HepG2 (cell line): ENCODE measurements around the gene TRMT10C. TPM values are rescaled to one million over a fixed set of nuclear protein-coding genes. Genes with fewer than 3 reads are reported as not detected.
A peak's percentile ranks its signal among the peaks of the same experiment; 100 is the strongest.
"Not testable (repeated sequence)": the region's sequence is repeated elsewhere in the genome, so short reads cannot be mapped to it uniquely, and the experiment has no call there.

Experiments used
- ATAC-seq: fragments of 200-7000 bp; cut with Tn5 transposase; 3 replicates; pipeline ENCODE4 v1.9.1; 2020; ENCODE audit warnings: mild to moderate bottlenecking, moderate library complexity
- BruUV-seq: library from RNA; stranded (reverse); fragments of 400-500 nt; replicated peaks from 2 replicates; lab custom pipeline; 2021; lab: Mats Ljungman, UMichigan
- CTCF ChIA-PET: fragments of 300-600 bp; formaldehyde crosslinking; extraction: SDS; loops from one replicate; lab custom pipeline; 2021; ENCODE audit warnings: low total read pairs, inconsistent platforms, low intra/inter-chr PET ratio; lab: Yijun Ruan, JAX
- POLR2A ChIA-PET: fragments of 350-600 bp; sonication (Branson Sonifier 250); formaldehyde crosslinking; loops from one replicate; lab custom pipeline; 2020; ENCODE audit warnings: antibody characterized with exemption, inconsistent platforms; lab: Yijun Ruan, JAX
- DNase-seq: peaks from one replicate; pipeline ENCODE4 v3.0.0-alpha.2; 2015; ENCODE audit warnings: low spot score
- FAIRE-seq: peaks from 3 replicates; lab custom pipeline; 2011; peaks lifted over from hg19 to GRCh38; lab: Jason Lieb, UNC
- H2AFZ ChIP-seq: one replicate; pipeline ENCODE4 v1.6.1; 2011; ENCODE audit warnings: low read length, inconsistent platforms
- H3K27ac ChIP-seq: fragments of 300-600 bp; 3 replicates; pipeline ENCODE4 v1.8.0; 2011; ENCODE audit warnings: mixed run types, mild to moderate bottlenecking, mixed read lengths, low read length, inconsistent platforms; ENCODE audit not compliant: insufficient read depth; ENCODE audit errors: extremely low read length
- H3K27me3 ChIP-seq, 2 experiments: fragments of 200-600 bp in 1 of 2; 2 replicates in 1 of 2; 3 replicates in 1 of 2; pipeline versions ENCODE4 v1.6.0 to v1.8.0; 2011; ENCODE audit warnings: low read length in 2 of 2, mild to moderate bottlenecking in 2 of 2, moderate library complexity in 2 of 2, inconsistent platforms in 1 of 2; ENCODE audit not compliant: insufficient read depth in 2 of 2, control insufficient read depth in 1 of 2
- H3K36me3 ChIP-seq, 2 experiments: fragments of 200-600 bp in 1 of 2; replicated peaks in 1 of 2; 2 replicates in 1 of 2; 3 replicates in 1 of 2; pipeline versions ENCODE4 v1.5.1 to v1.8.0; 2011; ENCODE audit warnings: low read length in 2 of 2, inconsistent platforms in 1 of 2; ENCODE audit not compliant: insufficient read depth in 2 of 2, control insufficient read depth in 1 of 2
- H3K4me1 ChIP-seq: 2 replicates; pipeline ENCODE4 v1.5.1; 2012; ENCODE audit warnings: low read length, inconsistent platforms; ENCODE audit not compliant: insufficient read depth
- H3K4me2 ChIP-seq: 2 replicates; pipeline ENCODE4 v1.6.0; 2011; ENCODE audit warnings: low read depth, low read length, inconsistent platforms
- H3K4me3 ChIP-seq, 3 experiments: fragments of 200-600 bp in 1 of 3; sonication (generic), shearing (Covaris generic) in 1 of 3; replicated peaks in 1 of 3; 2 replicates each; pipeline ENCODE4 v1.5.1; 2011 to 2016; ENCODE audit warnings: low read length in 3 of 3, inconsistent platforms in 2 of 3, low read depth in 2 of 3, mild to moderate bottlenecking in 2 of 3, control low read depth in 1 of 3, mixed read lengths in 1 of 3; ENCODE audit not compliant: insufficient read depth in 1 of 3
- H3K79me2 ChIP-seq: one replicate; pipeline ENCODE4 v1.6.1; 2011; ENCODE audit warnings: low read length, inconsistent platforms; ENCODE audit not compliant: insufficient read depth
- H3K9ac ChIP-seq: 2 replicates; pipeline ENCODE4 v1.6.0; 2011; ENCODE audit warnings: mild to moderate bottlenecking, low read depth, low read length, inconsistent platforms; ENCODE audit not compliant: insufficient read depth
- H3K9me3 ChIP-seq: 2 replicates; pipeline ENCODE4 v1.5.1; 2012; ENCODE audit warnings: mild to moderate bottlenecking, low read length
- H4K20me1 ChIP-seq: 2 replicates; pipeline ENCODE4 v1.6.0; 2011; ENCODE audit warnings: inconsistent platforms, mild to moderate bottlenecking, low read length, moderate library complexity; ENCODE audit not compliant: insufficient read depth
- YY1 ChIP-seq: IDR thresholded peaks from 2 replicates; pipeline ENCODE4 v1.6.1; 2011; ENCODE audit warnings: low read length, low read depth, moderate library complexity, mild to moderate bottlenecking; ENCODE audit not compliant: insufficient read depth, insufficient replicate concordance
- WGBS: methylation state at CpG from one replicate; pipeline ENCODE4 v1.1.6; 2017; ENCODE audit warnings: low lambda C conversion rate; 5-methylcytosine and 5-hydroxymethylcytosine counted together
- in situ Hi-C: cut with HindIII; loops from 2 replicates; pipeline ENCODE4 v1.10.0; 2017; ENCODE audit warnings: low pct_unique_long_range_greater_than_20kb; ENCODE audit not compliant: extremely low pct_ligation_motif_present
- intact Hi-C: fragments of 100-400 bp; cut with micrococcal nuclease; formaldehyde crosslinking; loops from one replicate; pipeline ENCODE4 v1.10.0; 2022; ENCODE audit not compliant: unreplicated experiment
- polyA plus RNA-seq, 8 experiments: library from polyadenylated mRNA; depleted of rRNA in 3 of 8; stranded (reverse) in 7 of 8; unstranded in 1 of 8; fragments of >200 nt; fragmentation: Illumina TruSeq in 4 of 8; extraction: Trizol in 4 of 8; gene quantifications; 2 replicates each; pipeline versions ENCODE4 v1.2.1 to v1.2.3, GENCODE V29; 2011 to 2016; ENCODE audit warnings: low read depth in 4 of 8, missing spikeins in 1 of 8, mixed read lengths in 1 of 8; ENCODE audit not compliant: insufficient read depth in 1 of 8
- total RNA-seq, 5 experiments: library from RNA; depleted of rRNA; stranded (reverse); fragments of >200 nt; fragmentation: Illumina TruSeq; extraction: Trizol; gene quantifications; 2 replicates each; pipeline ENCODE4 v1.2.3, GENCODE V29; 2016; ENCODE audit warnings: low read depth in 1 of 5
- TF ChIP-seq, protein P1 (sequence below): sonication (generic); formaldehyde crosslinking; IDR thresholded peaks from 2 replicates; pipeline ENCODE4 v1.4.0; 2020; ENCODE audit warnings: missing genetic modification reagents, borderline replicate concordance
- TF ChIP-seq, protein P2 (sequence below): sonication (generic); formaldehyde crosslinking; IDR thresholded peaks from 2 replicates; pipeline ENCODE4 v1.5.1; 2020; ENCODE audit warnings: mild to moderate bottlenecking, missing genetic modification reagents, moderate library complexity

TRMT10C gene
- total and polyA plus RNA-seq, 2 of the 13 experiments (the other 11 are each of a cell fraction or from before 2014, with no cell fraction given): 10.8 to 39.2 TPM

DNA sequence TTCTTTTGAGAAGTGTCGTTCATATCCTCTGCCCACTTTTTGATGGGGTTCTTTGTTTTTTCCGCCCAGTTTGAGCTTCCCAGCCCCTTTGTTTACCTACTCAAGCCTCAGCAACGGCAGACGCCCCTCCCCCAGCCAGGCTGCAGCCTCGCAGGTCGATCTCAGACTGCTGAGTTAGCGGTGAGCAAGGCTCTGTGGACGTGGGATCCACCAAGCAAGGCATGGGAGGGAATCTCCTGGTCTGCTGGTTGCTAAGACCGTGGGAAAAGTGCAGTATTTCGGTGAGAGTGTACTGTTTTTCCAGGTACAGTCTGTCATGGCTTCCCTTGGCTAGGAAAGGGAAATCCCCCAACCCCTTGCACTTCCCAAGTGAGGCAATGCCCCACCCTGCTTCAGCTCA, 43.7 kb downstream of the TRMT10C start:
- Histone ChIP-seq H2AFZ (peak overlapping the region; percentile 54), H3K27ac (peak overlapping the region; percentile 38), H3K4me3 (peak overlapping the region; percentile 16 to 46 (median 43); a peak in 5 of 6 replicates), H3K4me2 (peak overlapping the region; percentile 57), H3K9ac (peak overlapping the region; percentile 8; the same call in 1 of the 2 replicates)
- CTCF ChIA-PET, H3K27me3 ChIP-seq, FAIRE-seq, H3K79me2 ChIP-seq, H3K9me3 ChIP-seq, BruUV-seq, H3K4me1 ChIP-seq, H3K36me3 ChIP-seq, POLR2A ChIA-PET, DNase-seq, H4K20me1 ChIP-seq, intact Hi-C loops, in situ Hi-C loops: not testable (repeated sequence)
- peak; percentile 41; the same call in 1 of the 3 replicates for ATAC-seq
- TF ChIP-seq, protein P1, sequence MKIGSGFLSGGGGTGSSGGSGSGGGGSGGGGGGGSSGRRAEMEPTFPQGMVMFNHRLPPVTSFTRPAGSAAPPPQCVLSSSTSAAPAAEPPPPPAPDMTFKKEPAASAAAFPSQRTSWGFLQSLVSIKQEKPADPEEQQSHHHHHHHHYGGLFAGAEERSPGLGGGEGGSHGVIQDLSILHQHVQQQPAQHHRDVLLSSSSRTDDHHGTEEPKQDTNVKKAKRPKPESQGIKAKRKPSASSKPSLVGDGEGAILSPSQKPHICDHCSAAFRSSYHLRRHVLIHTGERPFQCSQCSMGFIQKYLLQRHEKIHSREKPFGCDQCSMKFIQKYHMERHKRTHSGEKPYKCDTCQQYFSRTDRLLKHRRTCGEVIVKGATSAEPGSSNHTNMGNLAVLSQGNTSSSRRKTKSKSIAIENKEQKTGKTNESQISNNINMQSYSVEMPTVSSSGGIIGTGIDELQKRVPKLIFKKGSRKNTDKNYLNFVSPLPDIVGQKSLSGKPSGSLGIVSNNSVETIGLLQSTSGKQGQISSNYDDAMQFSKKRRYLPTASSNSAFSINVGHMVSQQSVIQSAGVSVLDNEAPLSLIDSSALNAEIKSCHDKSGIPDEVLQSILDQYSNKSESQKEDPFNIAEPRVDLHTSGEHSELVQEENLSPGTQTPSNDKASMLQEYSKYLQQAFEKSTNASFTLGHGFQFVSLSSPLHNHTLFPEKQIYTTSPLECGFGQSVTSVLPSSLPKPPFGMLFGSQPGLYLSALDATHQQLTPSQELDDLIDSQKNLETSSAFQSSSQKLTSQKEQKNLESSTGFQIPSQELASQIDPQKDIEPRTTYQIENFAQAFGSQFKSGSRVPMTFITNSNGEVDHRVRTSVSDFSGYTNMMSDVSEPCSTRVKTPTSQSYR (CRISPR knock-in tag): peak; percentile 77; the same call in 1 of the 2 replicates
- peak; percentile 52 for TF ChIP-seq YY1
- TF ChIP-seq, protein P2, sequence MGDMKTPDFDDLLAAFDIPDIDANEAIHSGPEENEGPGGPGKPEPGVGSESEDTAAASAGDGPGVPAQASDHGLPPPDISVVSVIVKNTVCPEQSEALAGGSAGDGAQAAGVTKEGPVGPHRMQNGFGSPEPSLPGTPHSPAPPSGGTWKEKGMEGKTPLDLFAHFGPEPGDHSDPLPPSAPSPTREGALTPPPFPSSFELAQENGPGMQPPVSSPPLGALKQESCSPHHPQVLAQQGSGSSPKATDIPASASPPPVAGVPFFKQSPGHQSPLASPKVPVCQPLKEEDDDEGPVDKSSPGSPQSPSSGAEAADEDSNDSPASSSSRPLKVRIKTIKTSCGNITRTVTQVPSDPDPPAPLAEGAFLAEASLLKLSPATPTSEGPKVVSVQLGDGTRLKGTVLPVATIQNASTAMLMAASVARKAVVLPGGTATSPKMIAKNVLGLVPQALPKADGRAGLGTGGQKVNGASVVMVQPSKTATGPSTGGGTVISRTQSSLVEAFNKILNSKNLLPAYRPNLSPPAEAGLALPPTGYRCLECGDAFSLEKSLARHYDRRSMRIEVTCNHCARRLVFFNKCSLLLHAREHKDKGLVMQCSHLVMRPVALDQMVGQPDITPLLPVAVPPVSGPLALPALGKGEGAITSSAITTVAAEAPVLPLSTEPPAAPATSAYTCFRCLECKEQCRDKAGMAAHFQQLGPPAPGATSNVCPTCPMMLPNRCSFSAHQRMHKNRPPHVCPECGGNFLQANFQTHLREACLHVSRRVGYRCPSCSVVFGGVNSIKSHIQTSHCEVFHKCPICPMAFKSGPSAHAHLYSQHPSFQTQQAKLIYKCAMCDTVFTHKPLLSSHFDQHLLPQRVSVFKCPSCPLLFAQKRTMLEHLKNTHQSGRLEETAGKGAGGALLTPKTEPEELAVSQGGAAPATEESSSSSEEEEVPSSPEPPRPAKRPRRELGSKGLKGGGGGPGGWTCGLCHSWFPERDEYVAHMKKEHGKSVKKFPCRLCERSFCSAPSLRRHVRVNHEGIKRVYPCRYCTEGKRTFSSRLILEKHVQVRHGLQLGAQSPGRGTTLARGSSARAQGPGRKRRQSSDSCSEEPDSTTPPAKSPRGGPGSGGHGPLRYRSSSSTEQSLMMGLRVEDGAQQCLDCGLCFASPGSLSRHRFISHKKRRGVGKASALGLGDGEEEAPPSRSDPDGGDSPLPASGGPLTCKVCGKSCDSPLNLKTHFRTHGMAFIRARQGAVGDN: peak; percentile 46
- 34% methylated on average over 10 of the region's 10 CpGs for WGBS
